DMS114 treated with DMSO at 0.1 percent for 48 hours (cell line): ENCODE measurements around the gene CCDC182.

Experiments used
- DNase-seq: peaks from one replicate; lab custom pipeline; 2025; ENCODE audit not compliant: unreplicated experiment; lab: John Stamatoyannopoulos, UW

Gene CCDC182

GRCh38 chr17:57730026-57730701, 14.9 kb downstream of the CCDC182 start:
- DNase-seq, result no peak

- DNase-seq, result no peak
Observed at GRCh38 chr17:57727630-57728175, 17.4 kb downstream of the CCDC182 start.

- DNase-seq, result no peak
Observed at GRCh38 chr17:57726838-57727237, 18.3 kb downstream of the CCDC182 start.

GRCh38 chr17:57726213-57726790, 18.8 kb downstream of the CCDC182 start:
- DNase-seq, result no peak

- DNase-seq, result no peak
Observed at GRCh38 chr17:57724729-57725125, 20.4 kb downstream of the CCDC182 start.

GRCh38 chr17:57724026-57724728, 20.9 kb downstream of the CCDC182 start:
- no peak for DNase-seq

GRCh38 chr17:57723427-57724025, 21.6 kb downstream of the CCDC182 start:
- no peak for DNase-seq

GRCh38 chr17:57722704-57723043, 22.4 kb downstream of the CCDC182 start:
- DNase-seq, result no peak

GRCh38 chr17:57721967-57722703, 23.0 kb downstream of the CCDC182 start:
- DNase-seq, result no peak

- DNase-seq, result no peak
Observed at GRCh38 chr17:57720386-57721035, 24.6 kb downstream of the CCDC182 start.

- DNase-seq, result no peak
Observed at GRCh38 chr17:57718878-57719277, 26.2 kb downstream of the CCDC182 start.

GRCh38 chr17:57715981-57716380, 29.1 kb downstream of the CCDC182 start:
- no peak for DNase-seq

GRCh38 chr17:57714665-57715180, 30.4 kb downstream of the CCDC182 start:
- DNase-seq, result no peak

- DNase-seq, result no peak
Observed at GRCh38 chr17:57713140-57713539, 32.0 kb downstream of the CCDC182 start.

GRCh38 chr17:57708410-57708809, 36.7 kb downstream of the CCDC182 start:
- DNase-seq, result no peak

GRCh38 chr17:57707892-57708291, 37.2 kb downstream of the CCDC182 start:
- DNase-seq, result no peak

GRCh38 chr17:57706761-57707160, 38.3 kb downstream of the CCDC182 start:
- DNase-seq, result no peak

- DNase-seq, result no peak
Observed at GRCh38 chr17:57705921-57706695, 39.0 kb downstream of the CCDC182 start.

GRCh38 chr17:57704448-57704847, 40.7 kb downstream of the CCDC182 start:
- no peak for DNase-seq

- no peak for DNase-seq
Observed at GRCh38 chr17:57703273-57703672, 41.8 kb downstream of the CCDC182 start.
